K562 (cell line): ENCODE data around the gene GLI3.

ENCODE experiments used
- TRIM24 ChIP-seq, 2 experiments: fragments of 450-650 bp; IDR thresholded peaks; 2 replicates each; pipeline ENCODE4 v1.6.1; 2016
- ZNF24 ChIP-seq: fragments of 450-650 bp; IDR thresholded peaks from 2 replicates; pipeline ENCODE4 v1.6.1; 2016

- TF ChIP-seq TRIM24 (IDR thresholded peaks at IDR 0.05) (no peak), ZNF24 (no peak)
Measured at GRCh38 chr7:42106562-42106961, 130.4 kb downstream of the GLI3 start.
